Omental fat pad (tissue), 4 donors: Measurements from ENCODE around the gene ERMN. TPM values are rescaled to one million over a fixed set of nuclear protein-coding genes. Genes with fewer than 3 reads are reported as not detected.
A peak's percentile ranks its signal among the peaks of the same experiment; 100 is the strongest.

Experiments used
- ATAC-seq: fragments of 150-250 bp; one replicate; pipeline ENCODE4 v1.9.1; 2016; ENCODE audit warnings: mild to moderate bottlenecking, moderate library complexity; ENCODE audit not compliant: low FRiP score
- DNase-seq: peaks from one replicate; pipeline ENCODE4 v3.0.0-alpha.2; 2019; ENCODE audit warnings: low spot score
- CTCF ChIP-seq, 3 donors: fragments of 450-650 bp; IDR thresholded peaks; one replicate each; pipeline ENCODE4 v1.5.1; 2016 to 2017; ENCODE audit warnings: antibody characterized with exemption in 3 of 3, mild to moderate bottlenecking in 3 of 3, moderate library complexity in 2 of 3
- total RNA-seq, 4 donors: library from RNA; depleted of rRNA; stranded (reverse); fragments of >200 nt; gene quantifications; one replicate each; pipeline ENCODE4 v1.1.0, GENCODE V29; 2016

The ERMN gene
- total RNA-seq, 4 donors from 2014 or later: 0.50 to 1.8 (median 1.4) TPM

GRCh38 chr2:157307021-157307420 is 18.6 kb downstream of the ERMN start:
- no peak for ATAC-seq

GRCh38 chr2:157305723-157306110 is 19.9 kb downstream of the ERMN start:
- TF ChIP-seq CTCF (IDR thresholded peaks at IDR 0.05): no peak
- ATAC-seq (no peak), DNase-seq (no peak)

More at GRCh38 chr2:157307021-157307420, 18.6 kb downstream of the ERMN start:
- no peak for TF ChIP-seq CTCF (IDR thresholded peaks at IDR 0.05)
- DNase-seq: no peak

GRCh38 chr2:157304811-157305722 is 20.6 kb downstream of the ERMN start:
- TF ChIP-seq CTCF (IDR thresholded peaks at IDR 0.05): no peak
- DNase-seq: no peak
- ATAC-seq: no peak

GRCh38 chr2:157303612-157304011 is 22.0 kb downstream of the ERMN start:
- TF ChIP-seq CTCF (IDR thresholded peaks at IDR 0.05): no peak
- ATAC-seq (no peak), DNase-seq (no peak)

- DNase-seq: no peak
- peak in 1 of 3 donors; percentile 38 for TF ChIP-seq CTCF (IDR thresholded peaks at IDR 0.05)
- peak; percentile 64 for ATAC-seq
These were observed 23.0 kb downstream of the ERMN start for GRCh38 chr2:157302492-157303099.

GRCh38 chr2:157301307-157301706 is 24.3 kb downstream of the ERMN start:
- DNase-seq: no peak
- no peak for TF ChIP-seq CTCF (IDR thresholded peaks at IDR 0.05)
- no peak for ATAC-seq
